K562 (cell line): ENCODE measurements around the gene USHBP1. TPM values are rescaled to one million over a fixed set of nuclear protein-coding genes. Genes with fewer than 3 reads are reported as not detected.

Source experiments
- DNMT1 ChIP-seq: fragments of 450-650 bp; IDR thresholded peaks from 2 replicates; pipeline ENCODE4 v1.6.1; 2016; ENCODE audit warnings: antibody characterized with exemption, mild to moderate bottlenecking
- FOXM1 ChIP-seq, 2 experiments: fragments of 450-650 bp in 1 of 2; sonication (generic) in 1 of 2; formaldehyde crosslinking in 1 of 2; IDR thresholded peaks; 2 replicates each; pipeline versions ENCODE4 v1.6.1 to v1.9.0; 2017 to 2022; ENCODE audit warnings: low read depth in 2 of 2, mild to moderate bottlenecking in 2 of 2, missing genetic modification reagents in 1 of 2, moderate library complexity in 1 of 2
- HEY1 ChIP-seq: fragments of 250-450 bp; sonication (Bioruptor Pico); IDR thresholded peaks from 2 replicates; pipeline ENCODE4 v1.5.0; 2020; ENCODE audit warnings: mild to moderate bottlenecking, moderate library complexity, borderline replicate concordance
- ID3 ChIP-seq, 2 experiments: fragments of 250-450 bp in 1 of 2; fragments of 450-650 bp in 1 of 2; sonication (Bioruptor Pico) in 1 of 2; IDR thresholded peaks; 2 replicates each; pipeline versions ENCODE4 v1.6.1 to v1.8.0; 2016 to 2021; ENCODE audit warnings: mild to moderate bottlenecking in 2 of 2, moderate library complexity in 2 of 2, missing compliant biosample characterization in 1 of 2, missing genetic modification characterization in 1 of 2
- MAFG ChIP-seq: fragments of 450-650 bp; conservative IDR thresholded peaks from 2 replicates; pipeline ENCODE4 v1.6.1; 2016; ENCODE audit warnings: missing genetic modification characterization, missing compliant biosample characterization
- NRF1 ChIP-seq, 2 experiments: fragments of 450-650 bp; IDR thresholded peaks in 1 of 2; conservative IDR thresholded peaks in 1 of 2; 2 replicates each; pipeline ENCODE4 v1.6.1; 2014; ENCODE audit warnings: mild to moderate bottlenecking in 2 of 2
- POLR2G ChIP-seq: fragments of 200-400 bp; formaldehyde crosslinking; IDR thresholded peaks from 2 replicates; pipeline ENCODE4 v1.6.1; 2017; ENCODE audit warnings: low read depth, mild to moderate bottlenecking, antibody characterized with exemption, low read length, moderate library complexity
- POLR3A ChIP-seq: IDR thresholded peaks from 2 replicates; pipeline ENCODE4 v1.6.1; 2011; ENCODE audit warnings: borderline replicate concordance, mild to moderate bottlenecking, moderate library complexity; ENCODE audit not compliant: insufficient read length, insufficient read depth; ENCODE audit errors: extremely low read depth
- TBP ChIP-seq: optimal IDR thresholded peaks from 2 replicates; pipeline ENCODE3; 2011; ENCODE audit warnings: low read depth, low read length, improper control_type of control experiment
- TCFL5 ChIP-seq: fragments of 250-450 bp; sonication (Bioruptor Pico); conservative IDR thresholded peaks from 2 replicates; pipeline ENCODE4 v1.6.1; 2021; ENCODE audit warnings: mild to moderate bottlenecking, moderate library complexity, matching md5 sums
- ZC3H4 ChIP-seq: sonication (generic); formaldehyde crosslinking; IDR thresholded peaks from 2 replicates; pipeline ENCODE4 v1.9.0; 2021; ENCODE audit warnings: missing genetic modification reagents, borderline replicate concordance
- ZKSCAN8 ChIP-seq: fragments of 200-800 bp; sonication (Bioruptor generic); IDR thresholded peaks from 2 replicates; pipeline ENCODE4 v1.6.1; 2016; ENCODE audit warnings: missing genetic modification characterization, missing compliant biosample characterization
- ZNF140 ChIP-seq: fragments of 250-450 bp; sonication (Bioruptor Pico); IDR thresholded peaks from 2 replicates; pipeline ENCODE4 v1.8.0; 2021; ENCODE audit warnings: moderate library complexity, mild to moderate bottlenecking, inconsistent platforms
- ZNF232 ChIP-seq: sonication (generic); formaldehyde crosslinking; IDR thresholded peaks from 2 replicates; pipeline ENCODE4 v1.8.0; 2022; ENCODE audit warnings: mild to moderate bottlenecking, missing genetic modification reagents
- ZNF280B ChIP-seq: fragments of 250-450 bp; sonication (Bioruptor Pico); IDR thresholded peaks from 2 replicates; pipeline ENCODE4 v1.5.1; 2021; ENCODE audit warnings: mild to moderate bottlenecking
- ZNF586 ChIP-seq: fragments of 450-650 bp; formaldehyde crosslinking; conservative IDR thresholded peaks from 2 replicates; pipeline ENCODE4 v1.4.0; 2020; ENCODE audit warnings: mild to moderate bottlenecking, moderate library complexity
- polyA plus RNA-seq, 8 experiments: library from polyadenylated mRNA; depleted of rRNA in 4 of 8; stranded (reverse) in 5 of 8; unstranded in 3 of 8; fragments of >200 nt; fragmentation: Nextera tagmentation in 2 of 8; fragmentation: Illumina TruSeq in 1 of 8; extraction: Ambion mirVana in 2 of 8; extraction: Trizol in 1 of 8; gene quantifications; 2 replicates each; pipeline versions ENCODE4 v1.2.1 to v1.2.3, GENCODE V29; 2011 to 2014; ENCODE audit warnings: inconsistent platforms in 1 of 8, missing spikeins in 1 of 8
- total RNA-seq, 7 experiments: library from RNA; depleted of rRNA in 6 of 7; stranded (reverse); fragments of >200 nt in 6 of 7; fragmentation: Illumina TruSeq in 2 of 7; extraction: Trizol in 2 of 7; gene quantifications; 2 replicates each; pipeline versions ENCODE4 v1.2.1 to v1.2.3, GENCODE V29; 2011 to 2021; ENCODE audit warnings: low replicate concordance in 1 of 7
- TF ChIP-seq, protein P1 (sequence below): fragments of 450-650 bp; formaldehyde crosslinking; IDR thresholded peaks from 2 replicates; pipeline ENCODE4 v1.4.0; 2022; ENCODE audit warnings: mild to moderate bottlenecking, moderate library complexity
- TF ChIP-seq, protein P2 (sequence below): fragments of 250-450 bp; sonication (Bioruptor Pico); IDR thresholded peaks from 2 replicates; pipeline ENCODE4 v1.6.1; 2021; ENCODE audit warnings: mild to moderate bottlenecking
- TF ChIP-seq, protein P3 (sequence below): fragments of 250-450 bp; sonication (Bioruptor Pico); IDR thresholded peaks from 2 replicates; pipeline ENCODE4 v1.4.0; 2020; ENCODE audit warnings: mild to moderate bottlenecking, moderate library complexity

USHBP1 gene
- total and polyA plus RNA-seq, 9 of the 15 experiments (the other 6 are each of a cell fraction or from before 2014, with no cell fraction given), result 0.03 to 0.10 (median 0.05) TPM; not detected in 5

DNA sequence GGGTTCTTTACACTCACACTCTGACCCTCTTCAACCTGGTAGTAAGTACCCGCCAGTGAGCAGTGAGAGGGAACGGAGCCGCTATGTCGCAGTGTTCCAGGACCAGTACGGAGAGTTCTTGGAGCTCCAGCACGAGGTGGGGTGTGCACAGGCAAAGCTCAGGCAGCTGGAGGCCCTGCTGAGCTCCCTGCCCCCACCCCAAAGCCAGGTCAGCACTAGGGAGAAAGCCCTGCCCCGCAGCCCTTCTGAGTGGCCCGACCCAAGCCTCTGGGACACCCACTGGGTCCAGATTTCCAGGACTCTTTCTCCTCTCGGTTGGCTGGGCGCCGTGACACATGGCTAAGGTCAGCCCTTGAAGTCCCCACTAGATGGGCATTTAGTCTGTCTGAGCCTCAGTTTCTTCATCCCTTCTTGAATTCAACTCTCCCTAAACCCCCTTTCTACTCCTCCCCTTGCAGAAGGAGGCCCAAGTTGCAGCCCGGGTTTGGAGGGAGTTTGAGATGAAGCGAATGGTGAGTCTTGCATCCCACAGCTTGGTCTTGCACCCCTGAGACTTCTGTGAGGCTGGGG, 36.7 kb downstream of the USHBP1 start (continued):
- TF ChIP-seq, protein P1, sequence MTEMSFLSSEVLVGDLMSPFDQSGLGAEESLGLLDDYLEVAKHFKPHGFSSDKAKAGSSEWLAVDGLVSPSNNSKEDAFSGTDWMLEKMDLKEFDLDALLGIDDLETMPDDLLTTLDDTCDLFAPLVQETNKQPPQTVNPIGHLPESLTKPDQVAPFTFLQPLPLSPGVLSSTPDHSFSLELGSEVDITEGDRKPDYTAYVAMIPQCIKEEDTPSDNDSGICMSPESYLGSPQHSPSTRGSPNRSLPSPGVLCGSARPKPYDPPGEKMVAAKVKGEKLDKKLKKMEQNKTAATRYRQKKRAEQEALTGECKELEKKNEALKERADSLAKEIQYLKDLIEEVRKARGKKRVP (CRISPR knock-in tag), result no peak
- TF ChIP-seq, protein P2, sequence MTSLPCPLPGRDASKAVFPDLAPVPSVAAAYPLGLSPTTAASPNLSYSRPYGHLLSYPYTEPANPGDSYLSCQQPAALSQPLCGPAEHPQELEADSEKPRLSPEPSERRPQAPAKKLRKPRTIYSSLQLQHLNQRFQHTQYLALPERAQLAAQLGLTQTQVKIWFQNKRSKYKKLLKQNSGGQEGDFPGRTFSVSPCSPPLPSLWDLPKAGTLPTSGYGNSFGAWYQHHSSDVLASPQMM (CRISPR knock-in tag), result no peak
- TF ChIP-seq DNMT1, result no peak
- peak; percentile 44; the same call in 1 of the 2 replicates for TF ChIP-seq POLR2G
- no peak for TF ChIP-seq ID3 (CRISPR knock-in tag; IDR thresholded peaks at IDR 0.05)
- TF ChIP-seq ID3 (tag; IDR thresholded peaks at IDR 0.05), result no peak
- TF ChIP-seq HEY1, result no peak
- TF ChIP-seq, protein P3, sequence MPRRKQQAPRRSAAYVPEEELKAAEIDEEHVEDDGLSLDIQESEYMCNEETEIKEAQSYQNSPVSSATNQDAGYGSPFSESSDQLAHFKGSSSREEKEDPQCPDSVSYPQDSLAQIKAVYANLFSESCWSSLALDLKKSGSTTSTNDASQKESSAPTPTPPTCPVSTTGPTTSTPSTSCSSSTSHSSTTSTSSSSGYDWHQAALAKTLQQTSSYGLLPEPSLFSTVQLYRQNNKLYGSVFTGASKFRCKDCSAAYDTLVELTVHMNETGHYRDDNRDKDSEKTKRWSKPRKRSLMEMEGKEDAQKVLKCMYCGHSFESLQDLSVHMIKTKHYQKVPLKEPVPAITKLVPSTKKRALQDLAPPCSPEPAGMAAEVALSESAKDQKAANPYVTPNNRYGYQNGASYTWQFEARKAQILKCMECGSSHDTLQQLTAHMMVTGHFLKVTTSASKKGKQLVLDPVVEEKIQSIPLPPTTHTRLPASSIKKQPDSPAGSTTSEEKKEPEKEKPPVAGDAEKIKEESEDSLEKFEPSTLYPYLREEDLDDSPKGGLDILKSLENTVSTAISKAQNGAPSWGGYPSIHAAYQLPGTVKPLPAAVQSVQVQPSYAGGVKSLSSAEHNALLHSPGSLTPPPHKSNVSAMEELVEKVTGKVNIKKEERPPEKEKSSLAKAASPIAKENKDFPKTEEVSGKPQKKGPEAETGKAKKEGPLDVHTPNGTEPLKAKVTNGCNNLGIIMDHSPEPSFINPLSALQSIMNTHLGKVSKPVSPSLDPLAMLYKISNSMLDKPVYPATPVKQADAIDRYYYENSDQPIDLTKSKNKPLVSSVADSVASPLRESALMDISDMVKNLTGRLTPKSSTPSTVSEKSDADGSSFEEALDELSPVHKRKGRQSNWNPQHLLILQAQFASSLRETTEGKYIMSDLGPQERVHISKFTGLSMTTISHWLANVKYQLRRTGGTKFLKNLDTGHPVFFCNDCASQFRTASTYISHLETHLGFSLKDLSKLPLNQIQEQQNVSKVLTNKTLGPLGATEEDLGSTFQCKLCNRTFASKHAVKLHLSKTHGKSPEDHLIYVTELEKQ (CRISPR knock-in tag), result no peak
- no peak for TF ChIP-seq ZNF140 (CRISPR knock-in tag)
- TF ChIP-seq MAFG (tag), result no peak
- TF ChIP-seq ZNF586 (CRISPR knock-in tag), result no peak
- TF ChIP-seq ZNF232 (CRISPR knock-in tag), result no peak
- no peak for TF ChIP-seq ZNF280B (CRISPR knock-in tag)
- no peak for TF ChIP-seq NRF1 (conservative IDR thresholded peaks at IDR 0.05 in 1 of 2, IDR thresholded peaks at IDR 0.05 in 1 of 2)
- no peak for TF ChIP-seq ZKSCAN8 (CRISPR knock-in tag)
- no peak for TF ChIP-seq TCFL5 (CRISPR knock-in tag)
- no peak for TF ChIP-seq POLR3A
- peak; percentile 28 for TF ChIP-seq TBP
- TF ChIP-seq ZC3H4 (CRISPR knock-in tag), result no peak
- TF ChIP-seq FOXM1 (IDR thresholded peaks at IDR 0.05; ENCODE audit: low read depth), result no peak
- TF ChIP-seq FOXM1 (CRISPR knock-in tag; IDR thresholded peaks at IDR 0.05; ENCODE audit: low read depth), result no peak
